T follicular helper cell (primary cell): ENCODE measurements around the gene OVOL2.

Experiments
- DNase-seq: peaks from one replicate; pipeline ENCODE4 v3.0.0-alpha.2; 2020; ENCODE audit warnings: low read depth

OVOL2 gene

DNA sequence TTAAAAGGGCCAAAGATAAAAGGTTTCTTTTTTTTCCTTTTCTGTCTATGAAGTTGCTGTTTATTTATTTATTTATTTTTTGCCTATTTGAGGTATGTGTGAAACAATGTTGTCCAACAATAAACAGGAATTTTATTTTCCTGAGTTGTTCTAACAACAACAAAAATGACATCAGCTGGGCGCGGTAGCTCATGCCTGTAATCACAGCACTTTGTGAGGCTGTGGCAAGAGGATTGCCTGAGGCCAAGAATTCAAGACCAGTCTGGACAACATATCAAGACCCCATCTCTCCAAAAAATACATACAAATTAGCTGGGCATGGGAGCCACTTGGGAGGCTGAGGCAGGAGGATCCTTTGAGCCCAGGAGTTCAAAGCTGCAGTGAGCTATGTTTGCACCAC lies 44.8 kb downstream of the OVOL2 start:
- DNase-seq, result no peak

DNA sequence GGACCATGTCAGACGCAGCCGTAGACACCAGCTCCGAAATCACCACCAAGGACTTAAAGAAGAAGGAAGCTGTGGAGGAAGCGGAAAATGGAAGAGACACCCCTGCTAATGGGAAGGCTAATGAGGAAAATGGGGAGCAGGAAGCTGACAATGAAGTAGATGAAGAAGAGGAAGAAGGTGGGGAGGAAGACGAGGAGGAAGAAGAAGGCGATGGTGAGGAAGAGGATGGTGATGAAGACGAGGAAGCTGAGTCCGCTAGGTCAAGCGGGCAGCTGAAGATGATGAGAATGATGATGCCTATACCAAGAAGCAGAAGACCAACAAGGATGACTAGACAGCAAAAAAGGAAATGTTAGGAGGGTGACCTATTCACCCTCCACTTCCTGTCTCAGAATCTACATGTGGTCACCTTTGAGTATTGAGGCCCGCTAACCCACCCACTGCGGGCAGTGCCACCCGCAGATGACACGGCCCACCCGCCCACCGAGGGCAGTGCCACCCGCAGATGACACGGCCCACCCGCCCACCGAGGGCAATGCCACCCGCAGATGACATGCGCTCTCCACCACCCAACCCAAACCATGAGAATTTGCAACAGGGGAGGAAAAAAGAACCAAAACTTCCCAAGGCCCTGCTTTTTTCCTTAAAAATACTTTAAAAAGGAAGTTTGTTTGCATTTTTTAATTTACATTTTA lies 45.6 kb downstream of the OVOL2 start:
- DNase-seq, result no peak

GRCh38 chr20:18011482-18011881 lies 46.2 kb downstream of the OVOL2 start:
- DNase-seq, result no peak

- DNase-seq, result no peak
Observed at GRCh38 chr20:18009116-18009515, 48.6 kb downstream of the OVOL2 start.

DNA sequence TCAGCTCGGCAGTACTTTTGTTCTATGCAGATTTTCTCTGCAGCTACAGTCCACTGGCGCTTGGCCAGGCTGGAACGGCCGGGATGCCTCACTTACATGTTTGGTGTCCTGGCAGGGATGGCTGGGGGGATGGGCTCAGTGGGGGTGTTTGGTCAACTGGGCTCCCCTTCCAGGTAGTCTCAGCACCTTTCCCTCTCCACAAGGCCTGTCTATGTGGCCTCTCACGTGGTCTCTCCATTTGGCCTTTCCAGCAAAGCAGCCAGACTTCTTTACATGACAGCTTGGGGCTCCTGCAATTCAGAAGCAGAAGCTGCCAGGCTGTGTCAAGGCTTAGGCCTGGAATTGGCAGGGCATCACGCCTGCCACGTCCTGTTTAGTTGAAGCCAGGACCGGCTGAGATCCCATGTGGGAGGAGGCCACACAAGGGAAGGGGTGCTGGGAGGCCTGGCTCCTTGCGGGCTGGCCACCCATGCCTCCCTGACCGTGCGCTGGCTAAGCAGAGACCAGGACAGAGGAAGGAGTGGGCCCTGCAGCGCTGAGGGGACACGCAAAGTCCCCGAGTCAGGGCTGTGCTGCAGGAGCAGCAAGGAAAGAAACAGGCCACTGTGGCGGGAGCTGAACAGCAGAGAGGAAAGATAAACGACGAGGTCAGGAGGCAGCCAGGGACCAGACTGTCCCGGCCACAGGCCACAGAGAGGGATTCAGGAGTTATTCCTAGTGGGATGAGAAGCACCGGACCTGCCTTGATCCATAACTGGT lies 50.0 kb downstream of the OVOL2 start:
- DNase-seq, result no peak

GRCh38 chr20:18006684-18007083 lies 51.0 kb downstream of the OVOL2 start:
- no peak for DNase-seq

- no peak for DNase-seq
Observed at GRCh38 chr20:18005990-18006364, 51.7 kb downstream of the OVOL2 start.

GRCh38 chr20:18005170-18005989 lies 52.3 kb downstream of the OVOL2 start:
- DNase-seq, result no peak

- no peak for DNase-seq
Observed at GRCh38 chr20:18004384-18005031, 53.2 kb downstream of the OVOL2 start.

DNA sequence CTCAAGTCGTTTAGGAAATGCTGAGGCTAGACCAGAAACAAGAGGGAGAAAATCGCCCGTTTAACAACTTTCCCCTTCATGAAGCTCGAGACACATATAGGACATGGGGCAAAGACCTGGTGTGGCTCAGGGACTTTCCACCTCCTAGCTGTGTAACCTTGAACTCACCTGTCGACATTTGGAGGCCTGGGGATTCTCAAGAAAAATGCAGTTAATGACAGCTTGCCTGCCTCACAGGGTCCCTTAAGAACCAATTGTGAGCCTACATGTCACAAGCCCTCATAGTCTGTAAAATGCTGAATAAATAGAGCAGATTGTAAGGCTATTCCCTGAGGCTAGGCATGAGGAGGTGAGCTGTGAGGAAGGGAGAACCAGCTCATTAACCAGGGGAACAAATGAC lies 53.8 kb downstream of the OVOL2 start:
- no peak for DNase-seq

DNA sequence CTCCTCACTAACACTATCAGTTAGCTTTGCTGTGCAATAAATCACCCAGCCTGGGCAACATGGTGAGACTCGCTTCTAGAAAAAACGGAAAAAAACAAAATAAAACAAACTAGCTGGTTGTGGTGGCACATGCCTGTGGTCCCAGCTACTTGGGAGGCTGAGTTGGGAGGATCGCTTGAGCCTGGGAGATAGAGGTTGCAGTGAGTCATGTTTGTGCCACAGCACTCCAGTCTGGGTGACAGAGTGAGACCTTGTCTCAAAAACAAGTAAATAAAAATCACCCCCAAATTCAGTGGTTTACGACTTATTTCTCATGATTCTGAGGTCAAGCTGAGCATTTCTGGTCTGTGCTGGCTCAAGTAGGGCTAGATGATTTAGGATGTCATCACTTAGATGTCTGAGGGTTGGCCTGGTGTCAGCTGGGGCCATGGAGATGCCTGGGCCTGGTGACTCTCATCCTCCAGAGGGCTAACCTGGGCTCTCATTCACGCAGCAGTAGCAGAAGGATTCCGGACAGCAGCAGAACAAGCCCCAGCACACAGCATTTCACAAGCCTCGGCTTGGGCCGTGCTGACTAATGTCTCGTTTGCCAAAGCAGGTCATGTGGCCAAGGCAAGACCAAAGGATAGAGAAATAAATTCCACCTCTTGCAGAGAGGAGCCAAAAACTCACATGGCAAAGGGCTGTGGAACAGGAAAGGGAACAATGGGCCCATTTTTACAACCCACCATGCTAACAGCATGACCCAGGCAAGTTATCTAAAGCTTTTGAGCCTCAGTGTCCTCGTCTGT lies 56.4 kb downstream of the OVOL2 start:
- DNase-seq, result no peak

- DNase-seq, result no peak
Observed at GRCh38 chr20:17999566-17999965, 58.1 kb downstream of the OVOL2 start.

- DNase-seq, result no peak
Observed at GRCh38 chr20:17998446-17998845, 59.3 kb downstream of the OVOL2 start.

DNA sequence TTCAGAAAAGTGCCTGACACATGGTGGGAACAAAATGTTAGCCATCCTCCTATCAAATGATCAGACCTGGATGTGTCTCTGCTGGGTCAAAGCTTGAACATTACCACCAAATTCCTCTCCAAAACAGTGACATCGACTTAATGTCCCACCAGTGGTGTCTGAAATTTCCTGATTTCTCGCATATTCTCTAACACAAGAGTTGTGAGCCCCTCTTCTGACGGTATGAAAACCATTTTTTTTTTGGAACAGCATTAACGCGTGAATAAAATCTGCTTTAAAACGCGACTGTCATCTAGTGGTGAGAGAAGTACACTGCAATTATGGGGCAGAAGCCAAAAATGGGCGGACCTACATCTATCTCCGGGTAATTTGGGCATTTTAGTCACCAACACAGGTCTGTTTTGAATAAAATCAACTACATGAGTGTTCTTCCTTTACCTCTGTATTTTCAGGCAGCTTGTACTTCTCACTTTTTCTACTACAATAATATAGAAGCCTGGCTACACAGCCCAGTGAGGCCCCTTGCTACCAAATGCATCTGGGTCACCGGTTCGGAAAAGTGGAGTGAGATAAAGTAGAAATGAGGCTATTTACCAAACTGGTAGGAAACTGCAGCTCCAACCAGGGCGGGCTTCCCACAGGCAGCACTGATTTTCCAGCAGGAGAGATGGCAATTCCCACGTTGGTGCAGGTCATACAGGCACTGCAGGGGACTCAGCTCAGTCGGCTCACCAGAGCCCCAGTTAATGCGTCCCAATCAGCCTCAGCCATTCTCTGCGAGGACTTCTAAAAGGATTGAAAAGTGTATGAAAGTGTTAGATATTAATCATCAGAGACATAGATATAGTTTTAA lies 61.5 kb downstream of the OVOL2 start:
- DNase-seq, result peak; percentile 20

DNA sequence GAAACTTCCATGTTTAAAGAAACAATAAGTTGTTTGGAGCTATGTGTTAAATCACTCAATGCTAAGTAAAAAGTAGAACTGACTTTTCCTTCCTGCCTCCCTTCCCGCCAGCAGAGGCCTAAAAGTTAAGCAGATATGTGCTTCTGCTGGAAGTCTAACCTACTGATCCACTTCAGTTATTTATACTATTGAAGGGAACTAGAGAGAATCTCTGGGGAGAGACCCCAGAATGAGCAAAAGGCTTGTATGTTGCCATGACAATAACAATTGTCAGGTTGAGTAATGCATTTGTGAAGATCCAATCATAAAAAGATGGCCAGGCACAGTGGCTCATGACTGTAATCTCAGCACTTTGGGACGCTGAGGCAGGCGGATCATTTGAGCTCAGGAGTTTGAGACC lies 64.2 kb downstream of the OVOL2 start:
- no peak for DNase-seq

- no peak for DNase-seq
Observed at GRCh38 chr20:17992847-17993513, 64.7 kb downstream of the OVOL2 start.

DNA sequence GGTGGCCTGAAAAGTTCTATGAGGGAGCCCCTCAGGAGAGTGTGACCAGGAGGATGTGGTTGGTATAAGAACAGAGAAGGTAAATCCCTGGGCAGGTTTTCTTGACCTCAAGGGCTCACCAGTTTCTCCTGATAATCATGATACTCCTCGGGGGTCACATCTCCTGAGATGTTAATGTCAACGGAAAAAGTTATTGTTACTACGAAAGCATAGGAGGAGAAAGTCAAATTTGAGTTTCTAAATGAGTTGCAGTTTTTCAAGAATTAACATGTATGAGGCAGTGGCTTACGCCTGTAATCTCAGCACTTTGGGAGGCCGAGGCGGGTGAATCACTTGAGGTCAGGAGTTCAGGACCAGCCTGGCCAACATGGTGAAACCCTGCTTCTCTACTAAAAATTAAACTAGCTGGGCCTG lies 65.5 kb downstream of the OVOL2 start:
- no peak for DNase-seq

- DNase-seq, result no peak
Observed at GRCh38 chr20:17990278-17990972, 67.3 kb downstream of the OVOL2 start.

DNA sequence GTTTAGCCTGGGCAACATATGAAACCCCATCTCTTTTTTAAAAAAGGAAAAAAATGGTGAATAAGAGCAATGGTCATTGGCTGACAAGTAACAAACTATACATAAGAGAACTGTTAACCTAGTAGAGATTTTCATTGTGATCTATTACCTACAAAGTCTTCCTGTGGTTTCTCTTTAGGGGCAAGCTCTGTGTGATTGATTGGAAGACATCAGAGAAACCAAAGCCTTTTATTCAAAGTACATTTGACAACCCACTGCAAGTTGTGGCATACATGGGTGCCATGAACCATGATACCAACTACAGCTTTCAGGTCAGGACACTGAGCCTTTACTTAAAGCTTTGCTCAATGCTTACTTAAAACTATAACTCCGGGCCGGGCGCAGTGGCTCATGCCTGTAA lies 69.7 kb downstream of the OVOL2 start:
- DNase-seq, result no peak
